ENCODE results near the gene ZBTB9.

DNA sequence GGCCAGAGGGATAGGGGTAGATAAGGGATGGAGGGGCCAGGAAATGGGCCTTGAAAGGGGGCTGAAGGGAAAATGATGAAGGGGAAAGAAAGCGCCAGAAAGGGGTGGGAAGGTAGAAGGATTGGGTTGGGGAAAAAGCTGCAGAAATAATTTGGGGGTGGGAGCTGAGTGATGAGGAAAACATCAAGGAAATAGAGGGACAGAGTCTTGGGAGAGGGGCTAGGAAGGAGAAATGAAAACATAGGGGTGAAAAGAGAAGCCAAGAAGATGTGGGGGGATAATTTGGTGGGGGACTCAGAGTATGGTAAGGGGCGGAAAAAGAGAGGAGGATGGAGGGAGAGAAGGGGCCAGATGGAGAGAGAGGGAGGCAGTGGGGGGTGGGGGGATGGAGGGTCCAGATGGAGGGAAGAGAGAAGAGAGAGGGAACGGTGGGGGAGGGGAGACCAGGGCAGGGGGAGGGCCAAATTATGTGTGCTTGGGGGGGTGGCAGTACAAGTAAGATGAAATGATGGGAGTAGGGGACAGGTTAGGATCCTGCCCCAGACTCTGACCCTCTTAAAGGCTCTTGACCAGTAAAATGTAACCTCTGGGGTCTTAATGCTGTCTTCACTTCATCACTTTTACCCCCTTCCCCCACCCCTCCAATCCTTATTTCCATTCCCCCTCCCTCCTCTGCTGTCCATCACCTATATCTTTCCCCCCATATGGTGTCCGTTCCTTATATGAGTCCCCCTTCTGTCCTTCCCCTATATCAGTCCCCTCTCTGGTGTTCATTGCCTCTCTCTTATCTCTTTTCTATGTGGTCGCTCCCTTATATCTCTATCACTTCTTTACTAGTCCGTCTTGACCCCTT lies 33.7 kb upstream of the ZBTB9 start:
- TF ChIP-seq BCL11A (tag by site-specific recombination; IDR thresholded peaks at IDR 0.05; ENCODE audit: low read depth) (no peak), ZNF585B (tag by site-specific recombination; IDR thresholded peaks at IDR 0.05) (no peak), ZNF660 (tag by site-specific recombination; IDR thresholded peaks at IDR 0.05) (no peak), GLIS2 (tag by site-specific recombination; IDR thresholded peaks at IDR 0.05) (no peak)
- TF ChIP-seq, protein P1, sequence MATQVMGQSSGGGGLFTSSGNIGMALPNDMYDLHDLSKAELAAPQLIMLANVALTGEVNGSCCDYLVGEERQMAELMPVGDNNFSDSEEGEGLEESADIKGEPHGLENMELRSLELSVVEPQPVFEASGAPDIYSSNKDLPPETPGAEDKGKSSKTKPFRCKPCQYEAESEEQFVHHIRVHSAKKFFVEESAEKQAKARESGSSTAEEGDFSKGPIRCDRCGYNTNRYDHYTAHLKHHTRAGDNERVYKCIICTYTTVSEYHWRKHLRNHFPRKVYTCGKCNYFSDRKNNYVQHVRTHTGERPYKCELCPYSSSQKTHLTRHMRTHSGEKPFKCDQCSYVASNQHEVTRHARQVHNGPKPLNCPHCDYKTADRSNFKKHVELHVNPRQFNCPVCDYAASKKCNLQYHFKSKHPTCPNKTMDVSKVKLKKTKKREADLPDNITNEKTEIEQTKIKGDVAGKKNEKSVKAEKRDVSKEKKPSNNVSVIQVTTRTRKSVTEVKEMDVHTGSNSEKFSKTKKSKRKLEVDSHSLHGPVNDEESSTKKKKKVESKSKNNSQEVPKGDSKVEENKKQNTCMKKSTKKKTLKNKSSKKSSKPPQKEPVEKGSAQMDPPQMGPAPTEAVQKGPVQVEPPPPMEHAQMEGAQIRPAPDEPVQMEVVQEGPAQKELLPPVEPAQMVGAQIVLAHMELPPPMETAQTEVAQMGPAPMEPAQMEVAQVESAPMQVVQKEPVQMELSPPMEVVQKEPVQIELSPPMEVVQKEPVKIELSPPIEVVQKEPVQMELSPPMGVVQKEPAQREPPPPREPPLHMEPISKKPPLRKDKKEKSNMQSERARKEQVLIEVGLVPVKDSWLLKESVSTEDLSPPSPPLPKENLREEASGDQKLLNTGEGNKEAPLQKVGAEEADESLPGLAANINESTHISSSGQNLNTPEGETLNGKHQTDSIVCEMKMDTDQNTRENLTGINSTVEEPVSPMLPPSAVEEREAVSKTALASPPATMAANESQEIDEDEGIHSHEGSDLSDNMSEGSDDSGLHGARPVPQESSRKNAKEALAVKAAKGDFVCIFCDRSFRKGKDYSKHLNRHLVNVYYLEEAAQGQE (tag by site-specific recombination; IDR thresholded peaks at IDR 0.05) = peak; percentile 55; the same call in 1 of the 2 replicates
